IMR-90 (cell line): Measurements from ENCODE around the gene SAMD15. TPM values are rescaled to one million over a fixed set of nuclear protein-coding genes. Genes with fewer than 3 reads are reported as not detected.

Source experiments
- ATAC-seq: fragments of 200-7000 bp; cut with Tn5 transposase; 2 replicates; pipeline ENCODE4 v1.9.1; 2020; ENCODE audit warnings: low read depth, mild to moderate bottlenecking, moderate library complexity
- BruUV-seq: library from RNA; stranded (reverse); fragments of 400-500 nt; replicated peaks from 2 replicates; lab custom pipeline; 2021; lab: Mats Ljungman, UMichigan
- CTCF ChIA-PET: fragments of 300-600 bp; formaldehyde crosslinking; extraction: SDS; loops from one replicate; lab custom pipeline; 2021; ENCODE audit warnings: antibody characterized with exemption; lab: Yijun Ruan, JAX
- POLR2A ChIA-PET: fragments of 300-600 bp; sonication (Branson Sonifier 250); formaldehyde crosslinking; loops from one replicate; lab custom pipeline; 2022; ENCODE audit warnings: antibody characterized with exemption; ENCODE audit not compliant: unreplicated experiment; lab: Charles Lee
- DNase-seq: peaks from one replicate; pipeline ENCODE4 v3.0.0; 2013
- H2AFZ ChIP-seq: replicated peaks from 2 replicates; pipeline ENCODE3; 2013; ENCODE audit warnings: low read length, mild to moderate bottlenecking; ENCODE audit not compliant: poor library complexity
- H2AK5ac ChIP-seq: 2 replicates; pipeline ENCODE4 v1.6.1; 2013; ENCODE audit warnings: low read depth, low read length, inconsistent platforms
- H2AK9ac ChIP-seq: replicated peaks from 2 replicates; pipeline ENCODE3; 2013; ENCODE audit warnings: mild to moderate bottlenecking, low read depth, low read length, moderate library complexity; ENCODE audit not compliant: poor library complexity
- H2BK120ac ChIP-seq: 2 replicates; pipeline ENCODE4 v1.6.1; 2013; ENCODE audit warnings: low read depth, low read length, inconsistent platforms
- H2BK15ac ChIP-seq: 3 replicates; pipeline ENCODE4 v1.6.1; 2013; ENCODE audit warnings: low read depth, low read length, inconsistent platforms
- H2BK20ac ChIP-seq: 2 replicates; pipeline ENCODE4 v1.6.1; 2013; ENCODE audit warnings: low read depth, mild to moderate bottlenecking, inconsistent platforms, low read length, moderate library complexity
- H2BK5ac ChIP-seq: 2 replicates; pipeline ENCODE4 v1.6.1; 2013; ENCODE audit warnings: mild to moderate bottlenecking, low read depth, low read length, inconsistent platforms; ENCODE audit not compliant: poor library complexity, severe bottlenecking
- H3K14ac ChIP-seq: replicated peaks from 2 replicates; pipeline ENCODE4 v1.6.1; 2013; ENCODE audit warnings: low read depth, low read length, inconsistent platforms
- H3K18ac ChIP-seq: 2 replicates; pipeline ENCODE4 v1.6.1; 2013; ENCODE audit warnings: low read depth, low read length, control low read depth
- H3K23ac ChIP-seq: 2 replicates; pipeline ENCODE4 v1.6.1; 2013; ENCODE audit warnings: low read depth, low read length, inconsistent platforms
- H3K27ac ChIP-seq: 2 replicates; pipeline ENCODE4 v1.5.1; 2013; ENCODE audit warnings: mild to moderate bottlenecking, control low read depth, low read length; ENCODE audit not compliant: insufficient read depth
- H3K27me3 ChIP-seq: 2 replicates; pipeline ENCODE4 v1.6.1; 2013; ENCODE audit warnings: low read length; ENCODE audit not compliant: control insufficient read depth, insufficient read depth
- H3K36me3 ChIP-seq: 2 replicates; pipeline ENCODE4 v1.6.1; 2013; ENCODE audit warnings: low read length, mixed read lengths; ENCODE audit not compliant: control insufficient read depth, insufficient read depth
- H3K4ac ChIP-seq: 2 replicates; pipeline ENCODE4 v1.6.1; 2013; ENCODE audit warnings: low read depth, low read length, inconsistent platforms
- H3K4me1 ChIP-seq: 2 replicates; pipeline ENCODE4 v1.6.1; 2013; ENCODE audit warnings: low read length, mixed read lengths; ENCODE audit not compliant: control insufficient read depth, insufficient read depth
- H3K4me2 ChIP-seq: 2 replicates; pipeline ENCODE4 v1.6.1; 2013; ENCODE audit warnings: low read depth, mild to moderate bottlenecking, control low read depth, low read length, moderate library complexity
- H3K4me3 ChIP-seq: 2 replicates; pipeline ENCODE4 v1.5.1; 2013; ENCODE audit warnings: low read depth, mild to moderate bottlenecking, control low read depth, low read length, moderate library complexity; ENCODE audit not compliant: insufficient read depth
- H3K56ac ChIP-seq: 2 replicates; pipeline ENCODE4 v1.6.1; 2013; ENCODE audit warnings: low read length, inconsistent platforms; ENCODE audit not compliant: insufficient read depth; ENCODE audit errors: extremely low read depth
- H3K79me1 ChIP-seq, 2 experiments: 2 replicates each; pipeline ENCODE4 v1.6.1; 2013; ENCODE audit warnings: low read length in 2 of 2, inconsistent platforms in 1 of 2, low read depth in 1 of 2
- H3K9ac ChIP-seq: 2 replicates; pipeline ENCODE4 v1.6.1; 2013; ENCODE audit warnings: low read depth, low read length, control low read depth
- H3K9me1 ChIP-seq: 2 replicates; pipeline ENCODE4 v1.6.1; 2013; ENCODE audit warnings: low read length, inconsistent platforms; ENCODE audit not compliant: insufficient read depth
- H3K9me3 ChIP-seq: 2 replicates; pipeline ENCODE4 v1.6.1; 2013; ENCODE audit warnings: low read length; ENCODE audit not compliant: control insufficient read depth, insufficient read depth
- H4K20me1 ChIP-seq: 2 replicates; pipeline ENCODE4 v1.6.1; 2013; ENCODE audit warnings: low read length, inconsistent platforms; ENCODE audit not compliant: insufficient read depth
- H4K5ac ChIP-seq: 2 replicates; pipeline ENCODE4 v1.6.1; 2013; ENCODE audit warnings: mild to moderate bottlenecking, low read depth, low read length, control low read depth
- H4K8ac ChIP-seq, 2 experiments: 2 replicates each; pipeline ENCODE4 v1.6.1; 2013; ENCODE audit warnings: low read depth in 2 of 2, low read length in 2 of 2, control low read depth in 1 of 2, inconsistent platforms in 1 of 2
- H4K91ac ChIP-seq: 2 replicates; pipeline ENCODE4 v1.6.1; 2013; ENCODE audit warnings: low read depth, low read length, inconsistent platforms; ENCODE audit not compliant: insufficient read depth
- BHLHE40 ChIP-seq: fragments of 150-350 bp; IDR thresholded peaks from 2 replicates; pipeline ENCODE4 v1.6.1; 2016; ENCODE audit warnings: mild to moderate bottlenecking, low read depth, low read length
- CEBPB ChIP-seq: IDR thresholded peaks from 2 replicates; pipeline ENCODE4 v1.6.1; 2012; ENCODE audit warnings: low read depth, low read length, improper control_type of control experiment
- CHD1 ChIP-seq: IDR thresholded peaks from 2 replicates; pipeline ENCODE4 v1.6.1; 2012; ENCODE audit warnings: low read depth, low read length, improper control_type of control experiment
- FOS ChIP-seq: fragments of 150-350 bp; IDR thresholded peaks from 2 replicates; pipeline ENCODE4 v1.6.1; 2016; ENCODE audit warnings: low read depth, low read length
- MAFK ChIP-seq: IDR thresholded peaks from 2 replicates; pipeline ENCODE4 v1.6.1; 2012; ENCODE audit warnings: low read depth, low read length, improper control_type of control experiment
- MAZ ChIP-seq: IDR thresholded peaks from 2 replicates; pipeline ENCODE4 v1.6.1; 2012; ENCODE audit warnings: low read depth, mild to moderate bottlenecking, low read length, improper control_type of control experiment, moderate library complexity, borderline replicate concordance
- MXI1 ChIP-seq: IDR thresholded peaks from 2 replicates; pipeline ENCODE4 v1.6.1; 2012; ENCODE audit warnings: low read depth, mild to moderate bottlenecking, low read length, moderate library complexity, borderline replicate concordance
- NFE2L2 ChIP-seq: fragments of 150-350 bp; IDR thresholded peaks from 2 replicates; pipeline ENCODE4 v1.6.1; 2016; ENCODE audit warnings: low read depth, mild to moderate bottlenecking, low read length
- POLR2A ChIP-seq: IDR thresholded peaks from 2 replicates; pipeline ENCODE4 v1.6.1; 2012; ENCODE audit warnings: mild to moderate bottlenecking, low read depth, low read length
- RAD21 ChIP-seq: IDR thresholded peaks from 2 replicates; pipeline ENCODE4 v1.6.1; 2012; ENCODE audit warnings: low read length, improper control_type of control experiment
- RCOR1 ChIP-seq: IDR thresholded peaks from 2 replicates; pipeline ENCODE4 v1.6.1; 2012; ENCODE audit warnings: mild to moderate bottlenecking, low read length, improper control_type of control experiment; ENCODE audit not compliant: insufficient replicate concordance
- RFX5 ChIP-seq: IDR thresholded peaks from 2 replicates; pipeline ENCODE4 v1.8.0; 2012; ENCODE audit warnings: low read depth, mild to moderate bottlenecking, low read length, moderate library complexity
- SMC3 ChIP-seq: fragments of 150-350 bp; IDR thresholded peaks from 2 replicates; pipeline ENCODE4 v1.6.1; 2016; ENCODE audit warnings: low read depth, mild to moderate bottlenecking, antibody characterized with exemption, low read length, moderate library complexity
- WGBS, 2 experiments: methylation state at CpG; one replicate each; pipeline versions ENCODE4 v1.1.5 to v1.1.7; 2013; ENCODE audit warnings: missing lambda C conversion rate in 2 of 2; ENCODE audit not compliant: insufficient read length in 1 of 2; ENCODE audit errors: extremely low coverage in 2 of 2; 5-methylcytosine and 5-hydroxymethylcytosine counted together
- dilution Hi-C: fragments of 300-500 bp; cut with HindIII; formaldehyde crosslinking; loops from one replicate; pipeline ENCODE4 v1.14.3; 2018; ENCODE audit warnings: low sequenced_read_pairs; ENCODE audit not compliant: unreplicated experiment
- in situ Hi-C: fragments of 300-500 bp; cut with MboI; formaldehyde crosslinking; loops from 3 replicates; pipeline ENCODE4 v1.14.3; 2019; ENCODE audit warnings: low sequenced_read_pairs, inconsistent platforms, mixed read lengths
- intact Hi-C: fragments of 100-400 bp; cut with micrococcal nuclease; formaldehyde crosslinking; loops from 2 replicates; pipeline ENCODE4 v1.10.0; 2022
- polyA plus RNA-seq, 3 experiments: library from polyadenylated mRNA; depleted of rRNA; stranded (reverse); fragments of >200 nt; gene quantifications; 2 replicates each; pipeline ENCODE4 v1.2.3, GENCODE V29; 2012; ENCODE audit warnings: low replicate concordance in 1 of 3
- total RNA-seq: library from RNA; depleted of rRNA; stranded (reverse); fragments of >200 nt; gene quantifications from 2 replicates; pipeline ENCODE4 v1.2.3, GENCODE V29; 2012
- TF ChIP-seq, protein P1 (sequence below): fragments of 150-350 bp; IDR thresholded peaks from 2 replicates; pipeline ENCODE4 v1.6.1; 2017; ENCODE audit warnings: mild to moderate bottlenecking, antibody characterized with exemption, low read length, low read depth
- TF ChIP-seq, protein P2 (sequence below): conservative IDR thresholded peaks from 2 replicates; pipeline ENCODE4 v1.5.1; 2012; ENCODE audit warnings: mild to moderate bottlenecking, low read depth, low read length, improper control_type of control experiment
- TF ChIP-seq, protein P3 (sequence below): fragments of 150-350 bp; IDR thresholded peaks from 2 replicates; pipeline ENCODE4 v1.6.1; 2016; ENCODE audit warnings: low read depth, mild to moderate bottlenecking, low read length, moderate library complexity, borderline replicate concordance

Gene SAMD15
- total and polyA plus RNA-seq, 2 of the 4 experiments (the other 2 are of a cell fraction) = 0.68 to 1.3 TPM

DNA sequence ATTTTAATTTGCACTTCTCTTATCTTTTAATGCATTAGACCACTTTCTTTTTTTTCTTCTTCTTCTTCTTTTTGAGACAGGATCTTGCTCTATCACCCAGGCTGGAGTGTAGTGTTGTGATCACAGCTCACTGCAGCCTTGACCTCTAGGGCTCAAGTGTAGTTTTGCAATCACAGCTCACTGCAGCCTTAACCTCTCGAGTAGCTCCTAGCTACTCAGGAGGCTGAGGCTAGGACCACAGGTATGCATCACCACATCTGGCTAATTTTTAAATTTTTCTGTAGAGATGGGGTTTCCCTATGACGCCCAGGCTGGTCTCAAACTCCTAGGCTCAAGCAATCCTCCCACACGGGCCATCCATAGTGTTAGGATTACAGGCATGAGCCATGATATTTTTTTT is 13.0 kb upstream of the SAMD15 start:
- no peak overlapping the region for H3K4me3 ChIP-seq
- no peak overlapping the region for H4K5ac ChIP-seq
- no peak overlapping the region for H3K27ac ChIP-seq
- no peak overlapping the region for H3K23ac ChIP-seq
- ChIA-PET CTCF (no interaction called here), POLR2A (no interaction called here)
- H2BK20ac ChIP-seq = no peak overlapping the region
- H3K14ac ChIP-seq = no peak overlapping the region
- no peak overlapping the region for H2BK120ac ChIP-seq
- intact Hi-C loops (no loop called here), in situ Hi-C loops (no loop called here), dilution Hi-C loops (no loop called here)
- no peak for ATAC-seq
- no peak overlapping the region for H2AK5ac ChIP-seq
- TF ChIP-seq FOS (no peak), MAFK (no peak), NFE2L2 (no peak), SMC3 (no peak), CEBPB (no peak), RCOR1 (no peak), CHD1 (no peak), BHLHE40 (no peak), POLR2A (no peak), MXI1 (no peak), MAZ (no peak), RFX5 (no peak), RAD21 (no peak)
- TF ChIP-seq, protein P1, sequence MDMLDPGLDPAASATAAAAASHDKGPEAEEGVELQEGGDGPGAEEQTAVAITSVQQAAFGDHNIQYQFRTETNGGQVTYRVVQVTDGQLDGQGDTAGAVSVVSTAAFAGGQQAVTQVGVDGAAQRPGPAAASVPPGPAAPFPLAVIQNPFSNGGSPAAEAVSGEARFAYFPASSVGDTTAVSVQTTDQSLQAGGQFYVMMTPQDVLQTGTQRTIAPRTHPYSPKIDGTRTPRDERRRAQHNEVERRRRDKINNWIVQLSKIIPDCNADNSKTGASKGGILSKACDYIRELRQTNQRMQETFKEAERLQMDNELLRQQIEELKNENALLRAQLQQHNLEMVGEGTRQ = no peak
- TF ChIP-seq, protein P2, sequence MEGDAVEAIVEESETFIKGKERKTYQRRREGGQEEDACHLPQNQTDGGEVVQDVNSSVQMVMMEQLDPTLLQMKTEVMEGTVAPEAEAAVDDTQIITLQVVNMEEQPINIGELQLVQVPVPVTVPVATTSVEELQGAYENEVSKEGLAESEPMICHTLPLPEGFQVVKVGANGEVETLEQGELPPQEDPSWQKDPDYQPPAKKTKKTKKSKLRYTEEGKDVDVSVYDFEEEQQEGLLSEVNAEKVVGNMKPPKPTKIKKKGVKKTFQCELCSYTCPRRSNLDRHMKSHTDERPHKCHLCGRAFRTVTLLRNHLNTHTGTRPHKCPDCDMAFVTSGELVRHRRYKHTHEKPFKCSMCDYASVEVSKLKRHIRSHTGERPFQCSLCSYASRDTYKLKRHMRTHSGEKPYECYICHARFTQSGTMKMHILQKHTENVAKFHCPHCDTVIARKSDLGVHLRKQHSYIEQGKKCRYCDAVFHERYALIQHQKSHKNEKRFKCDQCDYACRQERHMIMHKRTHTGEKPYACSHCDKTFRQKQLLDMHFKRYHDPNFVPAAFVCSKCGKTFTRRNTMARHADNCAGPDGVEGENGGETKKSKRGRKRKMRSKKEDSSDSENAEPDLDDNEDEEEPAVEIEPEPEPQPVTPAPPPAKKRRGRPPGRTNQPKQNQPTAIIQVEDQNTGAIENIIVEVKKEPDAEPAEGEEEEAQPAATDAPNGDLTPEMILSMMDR = no peak
- TF ChIP-seq, protein P3, sequence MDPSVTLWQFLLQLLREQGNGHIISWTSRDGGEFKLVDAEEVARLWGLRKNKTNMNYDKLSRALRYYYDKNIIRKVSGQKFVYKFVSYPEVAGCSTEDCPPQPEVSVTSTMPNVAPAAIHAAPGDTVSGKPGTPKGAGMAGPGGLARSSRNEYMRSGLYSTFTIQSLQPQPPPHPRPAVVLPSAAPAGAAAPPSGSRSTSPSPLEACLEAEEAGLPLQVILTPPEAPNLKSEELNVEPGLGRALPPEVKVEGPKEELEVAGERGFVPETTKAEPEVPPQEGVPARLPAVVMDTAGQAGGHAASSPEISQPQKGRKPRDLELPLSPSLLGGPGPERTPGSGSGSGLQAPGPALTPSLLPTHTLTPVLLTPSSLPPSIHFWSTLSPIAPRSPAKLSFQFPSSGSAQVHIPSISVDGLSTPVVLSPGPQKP = no peak
- WGBS, 2 experiments = no CpG with 5 or more reads among the region's 3 CpGs
- H3K36me3 ChIP-seq = no peaks in the 10 kb centered on the region
- no peak overlapping the region for H3K4ac ChIP-seq
- no peak overlapping the region for H3K56ac ChIP-seq
- no peaks in the 10 kb centered on the region for H3K9me3 ChIP-seq
- no peak overlapping the region for H2AFZ ChIP-seq
- no peak overlapping the region for H2AK9ac ChIP-seq
- no peaks in the 10 kb centered on the region for H4K20me1 ChIP-seq
- H4K91ac ChIP-seq = no peak overlapping the region
- H3K9ac ChIP-seq = no peak overlapping the region
- DNase-seq = no peak
- no TSS peak for BruUV-seq
- no peak overlapping the region for H2BK5ac ChIP-seq
- H3K27me3 ChIP-seq = no peaks in the 10 kb centered on the region; the same call in 1 of the 2 replicates
- H3K4me2 ChIP-seq = no peak overlapping the region
- H3K4me1 ChIP-seq = no peaks in the 10 kb centered on the region
- no peak overlapping the region for H4K8ac ChIP-seq
- H3K79me1 ChIP-seq = no peaks in the 10 kb centered on the region; a peak in 1 of 4 replicates
- no peak overlapping the region for H3K18ac ChIP-seq
- no peaks in the 10 kb centered on the region for H3K9me1 ChIP-seq
- no peak overlapping the region for H2BK15ac ChIP-seq
